H1 (cell line): ENCODE measurements around the gene ITLN1. TPM values are rescaled to one million over a fixed set of nuclear protein-coding genes. Genes with fewer than 3 reads are reported as not detected.

Experiments
- RFX5 ChIP-seq: IDR thresholded peaks from 2 replicates; pipeline ENCODE4 v1.6.1; 2011; ENCODE audit warnings: low read depth, low read length, improper control_type of control experiment, borderline replicate concordance
- polyA plus RNA-seq, 7 experiments: library from polyadenylated mRNA; depleted of rRNA in 3 of 7; stranded (reverse) in 5 of 7; unstranded in 2 of 7; fragments of >200 nt in 5 of 7; fragments of 200-250 nt in 2 of 7; gene quantifications; 1 replicate in 5 of 7; 2 replicates in 1 of 7; 4 replicates in 1 of 7; pipeline versions ENCODE4 v1.2.1 to v1.2.3, GENCODE V29; 2011 to 2013; ENCODE audit warnings: missing spikeins in 2 of 7, mixed read lengths in 2 of 7
- total RNA-seq: library from RNA; stranded (reverse); fragmentation: NEBNext Ultra II Directional; extraction: Animal tissue kit (Norgen Biotek cat#: 25700); gene quantifications from 2 replicates; pipeline ENCODE4 v1.2.1, GENCODE V29; 2021
- TF ChIP-seq, protein P1 (sequence below): IDR thresholded peaks from 2 replicates; pipeline ENCODE4 v1.6.1; 2012; ENCODE audit warnings: inconsistent platforms

ITLN1 gene
- total and polyA plus RNA-seq, 2 of the 8 experiments (the other 6 are each of a cell fraction or from before 2014, with no cell fraction given): not detected

DNA sequence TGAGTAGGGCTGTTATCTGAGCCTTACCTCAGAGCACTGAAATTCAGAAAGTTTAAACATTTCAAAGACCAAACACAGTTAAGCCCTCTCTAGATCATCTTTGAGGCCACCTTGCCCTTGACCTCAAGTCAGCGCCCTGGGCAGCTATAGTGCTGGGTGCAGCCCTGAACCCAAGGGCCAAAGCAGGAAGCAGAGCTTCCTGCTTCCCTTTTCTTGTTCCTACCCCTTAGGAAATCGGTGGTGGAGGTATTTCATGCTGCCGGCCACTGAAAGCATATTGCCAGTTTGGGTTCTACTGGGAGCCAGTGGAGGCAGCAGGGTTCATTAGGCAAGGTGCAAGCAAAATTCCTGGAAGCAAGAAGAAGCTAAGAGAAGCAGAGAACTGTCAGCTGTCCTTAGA, 48.4 kb downstream of the ITLN1 start (continued):
- TF ChIP-seq, protein P1, sequence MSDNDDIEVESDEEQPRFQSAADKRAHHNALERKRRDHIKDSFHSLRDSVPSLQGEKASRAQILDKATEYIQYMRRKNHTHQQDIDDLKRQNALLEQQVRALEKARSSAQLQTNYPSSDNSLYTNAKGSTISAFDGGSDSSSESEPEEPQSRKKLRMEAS: no peak
- no peak for TF ChIP-seq RFX5
- TF ChIP-seq, all 59 proteins: peak for 0
